HG02981 (cell line): Measurements from ENCODE around the gene SETD6.
A peak's percentile ranks its signal among the peaks of the same experiment; 100 is the strongest.

ENCODE experiments used
- ATAC-seq: cut with Tn5 transposase; IDR thresholded peaks from one replicate; pipeline ENCODE4 v1.9.1; 2021; ENCODE audit warnings: mild to moderate bottlenecking, moderate library complexity; ENCODE audit not compliant: unreplicated experiment

Gene SETD6

GRCh38 chr16:58493756-58494431 lies 21.4 kb upstream of the SETD6 start:
- ATAC-seq = no peak

- ATAC-seq = peak; percentile 78
These were observed 20.3 kb upstream of the SETD6 start for GRCh38 chr16:58494981-58495520.

- no peak for ATAC-seq
These were observed 19.6 kb upstream of the SETD6 start for GRCh38 chr16:58495521-58496331.

- no peak for ATAC-seq
These were observed 17.8 kb upstream of the SETD6 start for GRCh38 chr16:58497468-58497867.

- ATAC-seq = no peak
These were observed 17.4 kb upstream of the SETD6 start for GRCh38 chr16:58497935-58498334.

GRCh38 chr16:58498341-58499091 lies 16.8 kb upstream of the SETD6 start:
- no peak for ATAC-seq

GRCh38 chr16:58499092-58499511 lies 16.2 kb upstream of the SETD6 start:
- no peak for ATAC-seq

- ATAC-seq = peak; percentile 45
These were observed 15.5 kb upstream of the SETD6 start, which contains the start of gene NDRG4 for GRCh38 chr16:58499615-58500351. Gene NDRG4 (plus strand): TSS chr16:58500143. CDS start chr16:58500249, 106 bp downstream.

GRCh38 chr16:58500430-58501241 lies 14.7 kb upstream of the SETD6 start:
- ATAC-seq = no peak

GRCh38 chr16:58501242-58502131 lies 13.8 kb upstream of the SETD6 start:
- ATAC-seq = no peak

- no peak for ATAC-seq
These were observed 12.9 kb upstream of the SETD6 start for GRCh38 chr16:58502217-58502921.

- no peak for ATAC-seq
These were observed 12.0 kb upstream of the SETD6 start for GRCh38 chr16:58503166-58503862.

GRCh38 chr16:58503863-58504688 lies 11.2 kb upstream of the SETD6 start:
- no peak for ATAC-seq

- no peak for ATAC-seq
These were observed 8.8 kb upstream of the SETD6 start for GRCh38 chr16:58506241-58507194.

- no peak for ATAC-seq
These were observed 7.9 kb upstream of the SETD6 start for GRCh38 chr16:58507195-58507962.
